Prostate gland (tissue), 2 donors: Measurements from ENCODE around the gene FMNL2. TPM values are rescaled to one million over a fixed set of nuclear protein-coding genes. Genes with fewer than 3 reads are reported as not detected.

Experiments
- DNase-seq: peaks from one replicate; pipeline ENCODE4 v3.0.0-alpha.2; 2019; ENCODE audit warnings: low spot score
- H3K27ac ChIP-seq, 2 donors: fragments of 200-600 bp; sonication (generic); 2 replicates each; pipeline ENCODE4 v1.5.1; 2017 to 2019
- H3K27me3 ChIP-seq: fragments of 200-600 bp; sonication (generic); replicated peaks from 2 replicates; pipeline ENCODE4 v1.5.1; 2019; ENCODE audit not compliant: insufficient read depth
- H3K36me3 ChIP-seq, 2 donors: fragments of 200-600 bp; sonication (generic); 1 replicate in 1 of 2; 2 replicates in 1 of 2; pipeline versions ENCODE4 v1.5.1 to v1.8.1; 2017 to 2019
- H3K4me1 ChIP-seq: fragments of 200-600 bp; sonication (generic); replicated peaks from 2 replicates; pipeline ENCODE4 v1.5.1; 2019
- H3K4me3 ChIP-seq, 2 donors: fragments of 200-600 bp; sonication (generic); 2 replicates each; pipeline ENCODE4 v1.5.1; 2017 to 2019
- H3K9me3 ChIP-seq: fragments of 200-600 bp; sonication (generic); 2 replicates; pipeline ENCODE4 v1.5.1; 2017
- CTCF ChIP-seq, 4 experiments: fragments of 200-600 bp in 2 of 4; fragments of 450-650 bp in 2 of 4; sonication (generic) in 2 of 4; IDR thresholded peaks; 1 replicate in 3 of 4; 2 replicates in 1 of 4; pipeline ENCODE4 v1.5.1; 2016 to 2019; ENCODE audit warnings: antibody characterized with exemption in 4 of 4, mild to moderate bottlenecking in 2 of 4, moderate library complexity in 2 of 4
- POLR2A ChIP-seq: fragments of 450-650 bp; IDR thresholded peaks from one replicate; pipeline ENCODE4 v1.6.1; 2016; ENCODE audit warnings: antibody characterized with exemption, mild to moderate bottlenecking
- POLR2AphosphoS5 ChIP-seq: sonication (generic); formaldehyde crosslinking; IDR thresholded peaks from one replicate; pipeline ENCODE4 v1.6.1; 2017; ENCODE audit warnings: antibody characterized with exemption
- WGBS: methylation state at CpG from one replicate; pipeline ENCODE4 v1.1.5; 2018; 5-methylcytosine and 5-hydroxymethylcytosine counted together
- intact Hi-C: fragments of 100-400 bp; cut with DNase I; formaldehyde crosslinking; loops from one replicate; pipeline ENCODE4 v1.14.2; 2022
- total RNA-seq, 2 donors: library from RNA; depleted of rRNA; stranded (reverse); fragments of >200 nt; gene quantifications; one replicate each; pipeline ENCODE4 v1.1.0, GENCODE V29; 2016

FMNL2 gene
- total RNA-seq, 2 donors from 2014 or later, result 9.8 to 19.4 TPM

DNA sequence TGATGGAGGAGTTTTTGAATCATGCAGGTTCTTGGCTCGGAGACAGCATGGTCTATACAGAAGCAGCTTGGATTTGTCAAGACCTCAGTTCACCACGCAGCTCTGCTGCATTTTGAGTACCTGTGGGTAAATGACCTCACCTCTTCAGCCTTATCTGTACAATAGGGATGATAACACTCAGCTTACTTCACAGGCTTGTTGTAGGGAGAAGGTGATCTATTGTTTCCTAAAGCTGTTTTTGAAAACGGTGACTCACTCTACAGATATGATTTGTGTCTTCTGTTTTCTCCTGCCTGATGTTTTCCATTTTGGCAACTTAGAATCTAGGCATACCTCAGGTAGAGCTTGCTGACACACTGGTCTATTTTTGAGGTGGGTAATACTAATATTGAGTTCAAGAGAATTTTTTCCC, 80.3 kb downstream of the FMNL2 start:
- no peak for DNase-seq
- WGBS, result 57% methylated on average over 3 of the region's 3 CpGs

DNA sequence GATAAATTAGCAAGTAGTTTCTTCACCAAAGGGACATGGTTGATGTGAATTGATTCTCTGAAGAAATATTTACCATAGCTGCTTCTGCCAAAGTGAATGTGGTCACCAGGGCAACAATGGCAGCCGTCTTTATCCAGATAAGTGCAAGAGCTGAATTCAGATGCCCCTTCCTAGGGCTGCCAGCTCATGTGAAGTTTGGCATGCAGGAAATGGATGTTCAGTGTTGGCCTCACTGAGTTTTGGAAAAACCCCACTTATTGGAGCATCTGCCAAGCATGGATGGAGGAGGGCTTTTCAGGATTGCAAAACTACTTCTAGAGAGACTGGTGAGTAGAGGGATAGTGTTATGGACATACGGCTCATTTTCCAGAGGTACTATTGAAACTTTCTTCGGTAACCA, 80.8 kb downstream of the FMNL2 start:
- Histone ChIP-seq H3K27me3 (no peaks in the 10 kb centered on the region), H3K9me3 (no peaks in the 10 kb centered on the region), H3K36me3 (no peaks in the 10 kb centered on the region), H3K4me1 (no peaks in the 10 kb centered on the region), H3K4me3 (no peak overlapping the region), H3K27ac (no peak overlapping the region)
- WGBS, result 68% methylated on average over 3 of the region's 3 CpGs
- intact Hi-C loops, result no loop called here
- DNase-seq, result no peak
- TF ChIP-seq POLR2AphosphoS5, result no peak
- no peak for TF ChIP-seq CTCF (IDR thresholded peaks at IDR 0.05)
- TF ChIP-seq POLR2A, result no peak

More for the DNA sequence above, 80.3 kb downstream of the FMNL2 start:
- Histone ChIP-seq H3K27ac (no peak overlapping the region), H3K4me3 (no peak overlapping the region), H3K36me3 (no peaks in the 10 kb centered on the region), H3K27me3 (no peaks in the 10 kb centered on the region), H3K9me3 (no peaks in the 10 kb centered on the region), H3K4me1 (no peaks in the 10 kb centered on the region)
- intact Hi-C loops, result no loop called here
- no peak for TF ChIP-seq POLR2AphosphoS5
- TF ChIP-seq POLR2A, result no peak
- no peak for TF ChIP-seq CTCF (IDR thresholded peaks at IDR 0.05)

GRCh38 chr2:152418688-152419087, 83.7 kb downstream of the FMNL2 start:
- Histone ChIP-seq H3K27me3 (no peaks in the 10 kb centered on the region), H3K9me3 (no peaks in the 10 kb centered on the region), H3K27ac (no peak overlapping the region), H3K4me3 (no peak overlapping the region), H3K36me3 (no peaks in the 10 kb centered on the region), H3K4me1 (no peaks in the 10 kb centered on the region)
- 86% methylated on average over 3 of the region's 3 CpGs for WGBS
- no peak for DNase-seq
- intact Hi-C loops, result no loop called here
- TF ChIP-seq POLR2AphosphoS5 (no peak), CTCF (IDR thresholded peaks at IDR 0.05) (no peak), POLR2A (no peak)

DNA sequence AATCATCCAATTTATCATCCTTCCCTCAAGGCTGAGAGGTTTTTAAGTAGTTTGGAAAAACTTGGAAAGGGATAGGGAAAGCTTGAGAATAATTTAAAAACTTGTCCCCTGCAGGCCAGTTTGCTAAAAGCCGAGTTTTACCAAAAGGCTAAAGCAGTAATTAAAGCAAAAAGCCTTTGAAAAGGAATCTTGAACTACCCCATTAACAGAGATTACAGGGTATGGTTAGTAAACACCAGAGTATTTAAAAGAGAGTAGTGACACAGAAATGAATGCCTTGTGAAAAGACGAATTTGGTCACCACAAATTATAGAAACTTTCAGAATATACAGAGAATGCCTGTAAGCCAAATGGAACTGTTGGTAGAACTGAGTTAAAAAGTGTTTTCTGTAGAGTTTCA, 85.0 kb downstream of the FMNL2 start:
- H3K27me3 ChIP-seq, result no peaks in the 10 kb centered on the region
- TF ChIP-seq POLR2A (no peak), CTCF (IDR thresholded peaks at IDR 0.05) (no peak), POLR2AphosphoS5 (no peak)
- no peak overlapping the region for H3K4me3 ChIP-seq
- no peaks in the 10 kb centered on the region for H3K4me1 ChIP-seq
- intact Hi-C loops, result no loop called here
- H3K9me3 ChIP-seq, result no peaks in the 10 kb centered on the region
- DNase-seq, result no peak
- WGBS, result 52% methylated on average over 2 of the region's 2 CpGs
- no peaks in the 10 kb centered on the region for H3K36me3 ChIP-seq
- no peak overlapping the region for H3K27ac ChIP-seq

DNA sequence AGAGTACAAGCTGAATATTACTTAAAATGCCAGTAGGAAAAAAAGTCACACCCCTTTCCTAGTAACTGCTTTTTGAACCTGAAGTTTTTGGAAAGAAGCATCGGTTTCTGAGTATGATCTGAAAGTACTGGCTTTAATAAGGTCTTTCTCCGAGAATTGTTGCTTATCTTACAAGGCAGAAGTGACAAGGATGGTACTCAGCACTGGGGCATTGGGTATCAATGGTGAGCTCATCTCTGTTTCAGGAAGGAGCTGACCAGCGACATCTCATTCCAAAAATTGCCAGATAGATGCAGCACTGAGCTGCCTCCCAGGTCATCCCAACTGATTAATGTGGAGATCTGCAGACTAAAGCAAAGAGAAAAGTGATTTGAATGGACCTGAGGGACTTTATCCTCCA, 85.4 kb downstream of the FMNL2 start:
- Histone ChIP-seq H3K27me3 (no peaks in the 10 kb centered on the region), H3K9me3 (no peaks in the 10 kb centered on the region), H3K36me3 (no peaks in the 10 kb centered on the region), H3K4me3 (no peak overlapping the region), H3K27ac (no peak overlapping the region), H3K4me1 (no peaks in the 10 kb centered on the region)
- 58% methylated on average over 3 of the region's 3 CpGs for WGBS
- TF ChIP-seq POLR2A (no peak), POLR2AphosphoS5 (no peak), CTCF (IDR thresholded peaks at IDR 0.05) (no peak)
- no peak for DNase-seq
- intact Hi-C loops, result no loop called here
